Neural crest cell (in vitro differentiated cells): ENCODE measurements around the gene DNLZ. TPM values are rescaled to one million over a fixed set of nuclear protein-coding genes. Genes with fewer than 3 reads are reported as not detected.

Source experiments
- DNase-seq: peaks from one replicate; pipeline ENCODE4 v3.0.0; 2021; ENCODE audit warnings: low read depth, mixed read lengths, low spot score
- H3K27ac Mint-ChIP-seq: one replicate; pipeline ENCODE4 v1.8.0; 2021; ENCODE audit warnings: mild to moderate bottlenecking, mixed read lengths; ENCODE audit not compliant: unreplicated experiment
- H3K27me3 Mint-ChIP-seq: 2 replicates; pipeline ENCODE4 v1.8.0; 2021; ENCODE audit warnings: low read depth, mild to moderate bottlenecking, mixed read lengths
- H3K36me3 Mint-ChIP-seq: 2 replicates; pipeline ENCODE4 v1.8.0; 2021; ENCODE audit warnings: low read depth, mild to moderate bottlenecking, mixed read lengths
- H3K4me1 Mint-ChIP-seq: 2 replicates; pipeline ENCODE4 v1.8.0; 2021; ENCODE audit warnings: mixed read lengths
- H3K4me3 Mint-ChIP-seq: one replicate; pipeline ENCODE4 v1.8.0; 2021; ENCODE audit warnings: mild to moderate bottlenecking, mixed read lengths
- H3K9me3 Mint-ChIP-seq: 2 replicates; pipeline ENCODE4 v1.8.0; 2021; ENCODE audit warnings: mixed read lengths
- total RNA-seq: library from RNA; stranded (reverse); gene quantifications from 2 replicates; pipeline ENCODE4 v1.2.1, GENCODE V29; 2021
- TF ChIP-seq, protein P1 (sequence below): fragments of 200-600 bp; sonication (generic); conservative IDR thresholded peaks from 2 replicates; pipeline ENCODE4 v1.5.0; 2021; ENCODE audit warnings: antibody characterized with exemption, mild to moderate bottlenecking

Gene DNLZ
- total RNA-seq, 1 donor from 2014 or later = 21.3 TPM

DNA sequence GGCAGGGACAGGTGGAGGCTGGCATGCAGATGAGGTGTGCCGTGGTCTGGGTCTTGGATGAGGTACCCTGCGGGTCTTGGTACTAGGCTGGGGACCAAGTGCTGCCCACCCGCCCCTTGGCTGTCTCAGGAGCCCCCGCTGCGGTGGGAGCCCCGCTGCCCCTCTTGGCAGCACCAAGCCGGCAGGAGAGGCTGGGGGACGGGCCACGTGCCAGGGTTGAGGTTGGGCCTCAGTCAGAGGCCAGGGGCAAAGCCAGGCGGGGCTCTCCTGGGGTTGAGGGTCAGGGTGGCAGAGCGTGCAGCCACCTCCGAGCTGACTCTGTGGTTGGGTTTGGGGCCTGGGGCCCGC lies 8.0 kb upstream of the DNLZ start:
- no peaks in the 10 kb centered on the region for H3K36me3 Mint-ChIP-seq

DNA sequence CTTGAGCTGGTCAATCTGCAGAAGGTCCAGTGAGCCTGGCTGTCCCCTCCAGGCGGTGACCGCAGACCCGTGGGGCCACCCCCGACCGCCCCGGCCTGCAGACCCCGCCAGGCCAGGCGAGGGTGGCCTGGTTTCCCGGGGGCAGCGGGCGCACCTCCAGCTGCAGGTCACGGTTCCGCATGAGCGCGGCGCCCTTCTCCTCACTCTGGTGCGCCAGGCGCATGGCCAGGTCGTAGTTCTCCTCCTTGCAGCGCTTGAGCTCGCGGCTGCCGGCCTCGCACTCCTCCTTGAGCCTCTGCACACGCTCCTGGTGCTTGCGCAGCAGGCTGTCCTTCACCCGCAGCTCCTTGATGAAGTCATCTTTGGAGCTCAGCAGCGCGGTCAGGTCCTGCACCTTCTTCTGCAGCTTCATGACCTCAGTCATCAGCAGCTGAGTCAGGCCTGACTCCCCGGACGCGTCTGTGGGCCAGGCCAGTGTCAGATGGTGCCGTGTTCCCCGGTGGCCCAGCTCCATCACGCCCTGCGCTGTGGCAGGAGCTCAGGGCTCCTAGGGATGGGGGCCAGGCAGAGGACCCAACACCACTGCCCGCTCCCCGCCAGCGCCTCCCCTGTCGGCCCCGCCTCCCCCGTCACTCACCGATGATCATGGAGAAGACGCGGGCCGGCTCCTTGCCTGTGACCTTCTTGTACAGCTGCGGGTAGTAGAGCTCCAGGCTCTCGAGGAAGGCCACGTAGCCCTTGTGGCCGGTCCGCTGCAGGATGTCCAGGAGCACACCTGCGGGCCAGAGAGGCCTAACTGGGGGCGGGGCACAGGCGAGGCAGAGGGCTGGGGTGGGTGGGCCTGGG lies 7.4 kb upstream of the DNLZ start:
- H3K4me3 Mint-ChIP-seq = no peak overlapping the region
- no peaks in the 10 kb centered on the region for H3K27me3 Mint-ChIP-seq
- H3K36me3 Mint-ChIP-seq = no peaks in the 10 kb centered on the region
- H3K4me1 Mint-ChIP-seq = peaks cover 10% of the 10 kb centered on the region
- TF ChIP-seq, protein P1, sequence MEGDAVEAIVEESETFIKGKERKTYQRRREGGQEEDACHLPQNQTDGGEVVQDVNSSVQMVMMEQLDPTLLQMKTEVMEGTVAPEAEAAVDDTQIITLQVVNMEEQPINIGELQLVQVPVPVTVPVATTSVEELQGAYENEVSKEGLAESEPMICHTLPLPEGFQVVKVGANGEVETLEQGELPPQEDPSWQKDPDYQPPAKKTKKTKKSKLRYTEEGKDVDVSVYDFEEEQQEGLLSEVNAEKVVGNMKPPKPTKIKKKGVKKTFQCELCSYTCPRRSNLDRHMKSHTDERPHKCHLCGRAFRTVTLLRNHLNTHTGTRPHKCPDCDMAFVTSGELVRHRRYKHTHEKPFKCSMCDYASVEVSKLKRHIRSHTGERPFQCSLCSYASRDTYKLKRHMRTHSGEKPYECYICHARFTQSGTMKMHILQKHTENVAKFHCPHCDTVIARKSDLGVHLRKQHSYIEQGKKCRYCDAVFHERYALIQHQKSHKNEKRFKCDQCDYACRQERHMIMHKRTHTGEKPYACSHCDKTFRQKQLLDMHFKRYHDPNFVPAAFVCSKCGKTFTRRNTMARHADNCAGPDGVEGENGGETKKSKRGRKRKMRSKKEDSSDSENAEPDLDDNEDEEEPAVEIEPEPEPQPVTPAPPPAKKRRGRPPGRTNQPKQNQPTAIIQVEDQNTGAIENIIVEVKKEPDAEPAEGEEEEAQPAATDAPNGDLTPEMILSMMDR = no peak
- H3K27ac Mint-ChIP-seq = no peak overlapping the region
- no peaks in the 10 kb centered on the region for H3K9me3 Mint-ChIP-seq
- no peak for DNase-seq

More for the DNA sequence above, 8.0 kb upstream of the DNLZ start:
- Mint-ChIP-seq H3K27me3 (no peaks in the 10 kb centered on the region), H3K27ac (no peak overlapping the region), H3K4me1 (peaks cover 10% of the 10 kb centered on the region), H3K4me3 (no peak overlapping the region), H3K9me3 (no peaks in the 10 kb centered on the region)
- DNase-seq = no peak
- TF ChIP-seq, protein P1 = no peak

DNA sequence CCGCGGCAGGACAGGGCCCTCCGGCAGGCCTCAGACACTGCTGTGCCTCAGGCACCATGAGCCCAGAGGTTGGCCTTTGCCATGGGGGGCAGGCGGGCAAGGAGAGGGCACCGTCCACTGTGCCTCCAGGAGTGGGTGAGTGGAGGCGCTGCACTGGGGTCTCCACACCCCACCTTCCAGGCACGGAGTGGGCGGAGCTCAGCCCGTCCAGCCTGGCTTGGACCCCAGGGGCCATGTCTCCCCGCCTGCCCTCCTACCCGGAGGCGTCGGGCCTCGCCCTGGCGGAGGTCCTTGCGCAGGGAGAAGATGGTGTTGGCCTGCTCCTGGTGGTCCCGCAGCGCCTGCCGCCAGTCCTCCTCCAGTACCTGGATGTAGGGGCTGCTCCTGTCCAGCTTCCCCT lies 6.5 kb upstream of the DNLZ start:
- H3K27ac Mint-ChIP-seq = no peak overlapping the region
- no peaks in the 10 kb centered on the region for H3K27me3 Mint-ChIP-seq
- no peak overlapping the region for H3K4me3 Mint-ChIP-seq
- DNase-seq = no peak
- H3K4me1 Mint-ChIP-seq = peaks cover 10% of the 10 kb centered on the region
- TF ChIP-seq, protein P1 = no peak
- no peaks in the 10 kb centered on the region for H3K36me3 Mint-ChIP-seq
- H3K9me3 Mint-ChIP-seq = no peaks in the 10 kb centered on the region

DNA sequence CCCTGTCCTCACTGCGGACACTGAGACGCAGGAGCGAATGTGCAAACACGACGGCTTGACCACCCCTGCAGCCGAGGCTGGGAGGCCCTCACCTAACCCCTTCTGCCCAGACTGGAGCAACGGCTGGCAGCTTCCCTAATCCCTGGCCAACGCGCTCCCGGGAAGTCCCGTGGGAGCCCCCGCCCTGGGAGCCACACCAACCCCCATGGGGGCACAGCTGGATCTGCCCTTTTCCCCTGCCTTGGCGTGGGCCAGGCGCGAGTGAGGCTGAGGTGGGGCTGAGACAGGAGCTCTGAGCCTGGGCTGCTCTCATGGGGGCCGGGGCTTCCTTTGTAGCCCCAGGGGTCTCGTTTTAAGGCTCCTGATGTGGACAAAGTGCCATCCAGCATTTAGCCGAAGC lies 4.6 kb upstream of the DNLZ start:
- no peak for DNase-seq
- Mint-ChIP-seq H3K36me3 (no peaks in the 10 kb centered on the region), H3K4me3 (peak overlapping the region; percentile 38), H3K4me1 (peaks cover 7% of the 10 kb centered on the region), H3K9me3 (no peaks in the 10 kb centered on the region), H3K27ac (peak overlapping the region; percentile 93), H3K27me3 (no peaks in the 10 kb centered on the region)
- TF ChIP-seq, protein P1 = no peak

DNA sequence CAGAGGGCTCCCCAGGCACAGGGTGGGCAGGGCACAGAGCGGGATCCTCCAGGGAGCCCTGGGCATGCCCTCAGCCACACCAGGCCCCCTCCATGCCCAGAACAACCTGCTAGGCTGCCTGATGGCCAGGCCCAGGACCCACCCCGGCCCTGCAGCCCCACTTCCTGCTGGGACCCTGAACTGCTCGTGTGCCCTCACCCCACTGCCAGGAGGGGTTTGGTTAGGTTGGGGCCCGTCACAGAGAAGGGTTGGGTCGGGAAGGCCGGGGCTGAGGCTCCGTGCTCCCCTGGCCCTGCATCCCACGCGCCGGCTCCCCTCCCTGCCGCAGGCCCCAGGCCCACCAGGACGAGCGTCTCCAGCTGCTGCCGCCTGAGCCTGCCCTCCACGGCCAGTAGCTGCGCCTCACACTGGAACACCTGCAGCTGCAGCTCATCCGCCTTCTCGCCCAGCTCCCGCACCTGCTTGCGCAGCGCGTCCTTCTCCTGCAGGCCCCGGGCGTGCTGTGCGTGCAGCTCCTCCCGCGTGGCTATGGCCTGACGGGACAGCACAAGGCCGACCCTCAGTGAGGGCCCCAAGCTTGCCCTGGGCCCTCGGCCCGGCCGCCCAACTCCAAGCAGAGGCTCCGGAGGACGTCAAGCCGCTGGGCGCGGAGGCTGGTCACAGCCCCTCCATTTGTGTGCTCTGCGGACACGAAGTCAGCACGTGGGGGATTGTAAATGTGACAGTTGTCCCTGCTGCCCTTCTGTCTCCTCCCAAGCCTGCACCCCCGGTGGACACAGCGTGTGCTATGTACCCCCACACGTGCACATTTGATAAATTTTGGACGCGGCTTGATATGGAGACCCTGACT lies 4.0 kb upstream of the DNLZ start:
- peaks cover 5% of the 10 kb centered on the region for H3K27me3 Mint-ChIP-seq
- peak overlapping the region; percentile 93 for H3K27ac Mint-ChIP-seq
- no peaks in the 10 kb centered on the region for H3K9me3 Mint-ChIP-seq
- no peak for DNase-seq
- TF ChIP-seq, protein P1 = no peak
- peaks cover 5% of the 10 kb centered on the region for H3K4me1 Mint-ChIP-seq
- H3K36me3 Mint-ChIP-seq = no peaks in the 10 kb centered on the region
- H3K4me3 Mint-ChIP-seq = peak overlapping the region; percentile 38
